SK-N-SH treated with all-trans-retinoic acid at 6 μM for 48 hours (cell line): ENCODE data around the gene IFI30.

Experiments used
- ATAC-seq: fragments of 200-7000 bp; cut with Tn5 transposase; 3 replicates; pipeline ENCODE4 v1.9.1; 2020; ENCODE audit warnings: mild to moderate bottlenecking, moderate library complexity
- ARNTL ChIP-seq: fragments of 450-650 bp; formaldehyde crosslinking; IDR thresholded peaks from 2 replicates; pipeline ENCODE4 v1.5.0; 2020; ENCODE audit warnings: low read depth, mild to moderate bottlenecking, moderate library complexity, borderline replicate concordance
- BACH2 ChIP-seq: fragments of 250-450 bp; sonication (Bioruptor Pico); IDR thresholded peaks from 2 replicates; pipeline ENCODE4 v1.9.0; 2021; ENCODE audit warnings: mild to moderate bottlenecking, borderline replicate concordance
- ESRRG ChIP-seq: fragments of 250-450 bp; sonication (Bioruptor Pico); IDR thresholded peaks from 2 replicates; pipeline ENCODE4 v1.6.1; 2021; ENCODE audit warnings: mild to moderate bottlenecking
- GLIS3 ChIP-seq: fragments of 250-450 bp; sonication (Bioruptor Pico); IDR thresholded peaks from 2 replicates; pipeline ENCODE4 v1.5.0; 2020; ENCODE audit warnings: mild to moderate bottlenecking, moderate library complexity
- ISL1 ChIP-seq: fragments of 250-450 bp; sonication (Bioruptor Pico); IDR thresholded peaks from 2 replicates; pipeline ENCODE4 v2.1.2; 2022; ENCODE audit warnings: mild to moderate bottlenecking, moderate library complexity
- OSR1 ChIP-seq: fragments of 250-450 bp; sonication (Bioruptor Pico); IDR thresholded peaks from 2 replicates; pipeline ENCODE4 v1.8.0; 2022; ENCODE audit warnings: moderate library complexity, mild to moderate bottlenecking, inconsistent platforms
- PATZ1 ChIP-seq: fragments of 250-450 bp; sonication (Bioruptor Pico); IDR thresholded peaks from 2 replicates; pipeline ENCODE4 v1.8.0; 2020; ENCODE audit warnings: mild to moderate bottlenecking, moderate library complexity, borderline replicate concordance
- POU6F1 ChIP-seq: fragments of 250-450 bp; sonication (Bioruptor Pico); IDR thresholded peaks from 2 replicates; pipeline ENCODE4 v1.8.0; 2021; ENCODE audit warnings: low read depth, mild to moderate bottlenecking, moderate library complexity, borderline replicate concordance
- PPARA ChIP-seq: fragments of 250-450 bp; sonication (Bioruptor Pico); IDR thresholded peaks from 2 replicates; pipeline ENCODE4 v1.5.0; 2020; ENCODE audit warnings: mild to moderate bottlenecking, borderline replicate concordance
- RARB ChIP-seq: fragments of 250-450 bp; sonication (Bioruptor Pico); IDR thresholded peaks from 2 replicates; pipeline ENCODE4 v1.8.0; 2021; ENCODE audit warnings: mild to moderate bottlenecking, moderate library complexity
- SNAI2 ChIP-seq: fragments of 250-450 bp; sonication (Bioruptor Pico); IDR thresholded peaks from 2 replicates; pipeline ENCODE4 v1.5.0; 2020; ENCODE audit warnings: mild to moderate bottlenecking, moderate library complexity
- TCF4 ChIP-seq: fragments of 250-450 bp; sonication (Bioruptor Pico); IDR thresholded peaks from 2 replicates; pipeline ENCODE4 v1.8.0; 2021; ENCODE audit warnings: mild to moderate bottlenecking, moderate library complexity, borderline replicate concordance
- TOX ChIP-seq: fragments of 250-450 bp; sonication (Bioruptor Pico); IDR thresholded peaks from 2 replicates; pipeline ENCODE4 v1.8.0; 2021; ENCODE audit warnings: mild to moderate bottlenecking, moderate library complexity, borderline replicate concordance
- ZFP3 ChIP-seq: fragments of 250-450 bp; sonication (Bioruptor Pico); IDR thresholded peaks from 2 replicates; pipeline ENCODE4 v1.5.0; 2020; ENCODE audit warnings: mild to moderate bottlenecking, moderate library complexity
- ZFP30 ChIP-seq: fragments of 450-650 bp; formaldehyde crosslinking; IDR thresholded peaks from 2 replicates; pipeline ENCODE4 v1.5.0; 2022; ENCODE audit warnings: mild to moderate bottlenecking, moderate library complexity
- ZNF565 ChIP-seq: fragments of 450-650 bp; formaldehyde crosslinking; conservative IDR thresholded peaks from 2 replicates; pipeline ENCODE4 v1.5.0; 2020; ENCODE audit warnings: low read depth, mild to moderate bottlenecking, moderate library complexity
- ZNF8 ChIP-seq: fragments of 450-650 bp; formaldehyde crosslinking; IDR thresholded peaks from 2 replicates; pipeline ENCODE4 v1.5.0; 2020; ENCODE audit warnings: mild to moderate bottlenecking, moderate library complexity
- TF ChIP-seq, protein P1 (sequence below): fragments of 250-450 bp; sonication (Bioruptor Pico); IDR thresholded peaks from 2 replicates; pipeline ENCODE4 v1.5.1; 2021; ENCODE audit warnings: mild to moderate bottlenecking, moderate library complexity
- TF ChIP-seq, protein P2 (sequence below): fragments of 250-450 bp; sonication (Bioruptor Pico); IDR thresholded peaks from 2 replicates; pipeline ENCODE4 v1.5.0; 2020; ENCODE audit warnings: mild to moderate bottlenecking, moderate library complexity
- TF ChIP-seq, protein P3 (sequence below): fragments of 250-450 bp; sonication (Bioruptor Pico); IDR thresholded peaks from 2 replicates; pipeline ENCODE4 v1.5.1; 2020; ENCODE audit warnings: low read depth, mild to moderate bottlenecking, moderate library complexity

IFI30 gene

GRCh38 chr19:18149596-18149975, 24.0 kb upstream of the IFI30 start:
- no peak for TF ChIP-seq ARNTL (CRISPR knock-in tag)
- TF ChIP-seq ESRRG (CRISPR knock-in tag) = no peak
- TF ChIP-seq, protein P1, sequence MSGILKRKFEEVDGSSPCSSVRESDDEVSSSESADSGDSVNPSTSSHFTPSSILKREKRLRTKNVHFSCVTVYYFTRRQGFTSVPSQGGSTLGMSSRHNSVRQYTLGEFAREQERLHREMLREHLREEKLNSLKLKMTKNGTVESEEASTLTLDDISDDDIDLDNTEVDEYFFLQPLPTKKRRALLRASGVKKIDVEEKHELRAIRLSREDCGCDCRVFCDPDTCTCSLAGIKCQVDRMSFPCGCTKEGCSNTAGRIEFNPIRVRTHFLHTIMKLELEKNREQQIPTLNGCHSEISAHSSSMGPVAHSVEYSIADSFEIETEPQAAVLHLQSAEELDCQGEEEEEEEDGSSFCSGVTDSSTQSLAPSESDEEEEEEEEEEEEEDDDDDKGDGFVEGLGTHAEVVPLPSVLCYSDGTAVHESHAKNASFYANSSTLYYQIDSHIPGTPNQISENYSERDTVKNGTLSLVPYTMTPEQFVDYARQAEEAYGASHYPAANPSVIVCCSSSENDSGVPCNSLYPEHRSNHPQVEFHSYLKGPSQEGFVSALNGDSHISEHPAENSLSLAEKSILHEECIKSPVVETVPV (CRISPR knock-in tag) = no peak
- no peak for TF ChIP-seq BACH2 (CRISPR knock-in tag)
- no peak for TF ChIP-seq ZNF565 (CRISPR knock-in tag)
- TF ChIP-seq GLIS3 (CRISPR knock-in tag) = no peak
- no peak for TF ChIP-seq ZFP30 (CRISPR knock-in tag)
- TF ChIP-seq PPARA (CRISPR knock-in tag) = no peak
- no peak for TF ChIP-seq TCF4 (CRISPR knock-in tag)
- TF ChIP-seq ZFP3 (CRISPR knock-in tag) = no peak
- TF ChIP-seq OSR1 (CRISPR knock-in tag) = no peak
- TF ChIP-seq ISL1 (CRISPR knock-in tag) = no peak
- TF ChIP-seq, protein P2, sequence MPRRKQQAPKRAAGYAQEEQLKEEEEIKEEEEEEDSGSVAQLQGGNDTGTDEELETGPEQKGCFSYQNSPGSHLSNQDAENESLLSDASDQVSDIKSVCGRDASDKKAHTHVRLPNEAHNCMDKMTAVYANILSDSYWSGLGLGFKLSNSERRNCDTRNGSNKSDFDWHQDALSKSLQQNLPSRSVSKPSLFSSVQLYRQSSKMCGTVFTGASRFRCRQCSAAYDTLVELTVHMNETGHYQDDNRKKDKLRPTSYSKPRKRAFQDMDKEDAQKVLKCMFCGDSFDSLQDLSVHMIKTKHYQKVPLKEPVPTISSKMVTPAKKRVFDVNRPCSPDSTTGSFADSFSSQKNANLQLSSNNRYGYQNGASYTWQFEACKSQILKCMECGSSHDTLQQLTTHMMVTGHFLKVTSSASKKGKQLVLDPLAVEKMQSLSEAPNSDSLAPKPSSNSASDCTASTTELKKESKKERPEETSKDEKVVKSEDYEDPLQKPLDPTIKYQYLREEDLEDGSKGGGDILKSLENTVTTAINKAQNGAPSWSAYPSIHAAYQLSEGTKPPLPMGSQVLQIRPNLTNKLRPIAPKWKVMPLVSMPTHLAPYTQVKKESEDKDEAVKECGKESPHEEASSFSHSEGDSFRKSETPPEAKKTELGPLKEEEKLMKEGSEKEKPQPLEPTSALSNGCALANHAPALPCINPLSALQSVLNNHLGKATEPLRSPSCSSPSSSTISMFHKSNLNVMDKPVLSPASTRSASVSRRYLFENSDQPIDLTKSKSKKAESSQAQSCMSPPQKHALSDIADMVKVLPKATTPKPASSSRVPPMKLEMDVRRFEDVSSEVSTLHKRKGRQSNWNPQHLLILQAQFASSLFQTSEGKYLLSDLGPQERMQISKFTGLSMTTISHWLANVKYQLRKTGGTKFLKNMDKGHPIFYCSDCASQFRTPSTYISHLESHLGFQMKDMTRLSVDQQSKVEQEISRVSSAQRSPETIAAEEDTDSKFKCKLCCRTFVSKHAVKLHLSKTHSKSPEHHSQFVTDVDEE (CRISPR knock-in tag) = no peak
- TF ChIP-seq RARB (CRISPR knock-in tag) = no peak
- no peak for TF ChIP-seq POU6F1 (CRISPR knock-in tag)
- TF ChIP-seq ZNF8 = no peak
- TF ChIP-seq PATZ1 (CRISPR knock-in tag) = no peak
- ATAC-seq = no peak

GRCh38 chr19:18150776-18151624, 22.6 kb upstream of the IFI30 start:
- ATAC-seq = no peak
- TF ChIP-seq, protein P1 (CRISPR knock-in tag) = no peak
- TF ChIP-seq PATZ1 (CRISPR knock-in tag) (no peak), BACH2 (CRISPR knock-in tag) (no peak), POU6F1 (CRISPR knock-in tag) (no peak), ZFP30 (CRISPR knock-in tag) (no peak), ISL1 (CRISPR knock-in tag) (no peak), TOX (no peak), SNAI2 (CRISPR knock-in tag) (no peak), PPARA (CRISPR knock-in tag) (no peak)
- TF ChIP-seq, protein P2 (CRISPR knock-in tag) = no peak
- TF ChIP-seq, protein P3, sequence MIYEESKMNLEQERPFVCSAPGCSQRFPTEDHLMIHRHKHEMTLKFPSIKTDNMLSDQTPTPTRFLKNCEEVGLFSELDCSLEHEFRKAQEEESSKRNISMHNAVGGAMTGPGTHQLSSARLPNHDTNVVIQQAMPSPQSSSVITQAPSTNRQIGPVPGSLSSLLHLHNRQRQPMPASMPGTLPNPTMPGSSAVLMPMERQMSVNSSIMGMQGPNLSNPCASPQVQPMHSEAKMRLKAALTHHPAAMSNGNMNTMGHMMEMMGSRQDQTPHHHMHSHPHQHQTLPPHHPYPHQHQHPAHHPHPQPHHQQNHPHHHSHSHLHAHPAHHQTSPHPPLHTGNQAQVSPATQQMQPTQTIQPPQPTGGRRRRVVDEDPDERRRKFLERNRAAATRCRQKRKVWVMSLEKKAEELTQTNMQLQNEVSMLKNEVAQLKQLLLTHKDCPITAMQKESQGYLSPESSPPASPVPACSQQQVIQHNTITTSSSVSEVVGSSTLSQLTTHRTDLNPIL (CRISPR knock-in tag) = no peak
